Measurements from ENCODE around the gene SHANK2.

GRCh38 chr11:71211631-71212030 lies 40.7 kb downstream of the SHANK2 start:
- TF ChIP-seq ZNF274 (IDR thresholded peaks at IDR 0.05; ENCODE audit: low read depth, low read length) (no peak), YY1 (IDR thresholded peaks at IDR 0.05; ENCODE audit: insufficient read depth, insufficient read length) (no peak)
